ENCODE results near the gene FYN. TPM values are rescaled to one million over a fixed set of nuclear protein-coding genes. Genes with fewer than 3 reads are reported as not detected.

The FYN gene
- total and polyA plus RNA-seq, 2 of the 8 experiments (the other 6 are each of a cell fraction or from before 2014, with no cell fraction given), result 46.8 to 97.2 TPM

- DNase-seq (ENCODE audit: low read depth in 1 of 2, low spot score in 2 of 2) (no peak), FAIRE-seq (no peak)
- POLR2A ChIA-PET (ENCODE audit: partially characterized antibody), result interaction anchor here (1.8 kb wide), 1 partner anchor 27 kb away, joined by 5 read pairs; the partner anchor contains the start of gene TRAF3IP2
- Histone ChIP-seq H3K27ac (ENCODE audit: low read depth, low read length) (no peak overlapping the region), H2BK120ac (replicated peaks; ENCODE audit: low read depth, low read length) (no peak overlapping the region), H3K4me3 (ENCODE audit: extremely low read depth in 1 of 4, insufficient read depth in 2 of 4, low read depth in 3 of 4, low read length in 4 of 4) (no peak overlapping the region), H2AFZ (ENCODE audit: low read length) (no peak overlapping the region), H2BK12ac (ENCODE audit: low read depth, low read length) (peak overlapping the region; percentile 4; the same call in 1 of the 2 replicates), H3K14ac (ENCODE audit: insufficient read length) (no peak overlapping the region), H4K8ac (ENCODE audit: extremely low read depth, insufficient read depth, low read length) (no peak overlapping the region), H4K5ac (ENCODE audit: insufficient read length, low read depth, low read length) (no peak overlapping the region), H3K9me3 (ENCODE audit: insufficient read depth in 2 of 2, low read depth in 1 of 2, low read length in 1 of 2) (no peaks in the 10 kb centered on the region), H3K9ac (replicated peaks in 1 of 4; ENCODE audit: extremely low read depth in 1 of 4, low read depth in 3 of 4, low read length in 3 of 4) (no peak overlapping the region), H3K79me1 (ENCODE audit: low read depth, low read length) (no peaks in the 10 kb centered on the region), H3K18ac (ENCODE audit: extremely low read depth, low read length) (0 out of 2 replicates have a peak overlapping the region, but pooled peaks have one; percentile 94), H3K4me2 (ENCODE audit: insufficient read depth in 1 of 2, low read depth in 2 of 2, low read length in 2 of 2) (peak overlapping the region; percentile 36 to 42; a peak in 1 of 4 replicates), H2BK15ac (ENCODE audit: low read length) (0 out of 2 replicates have a peak overlapping the region, but pooled peaks have one; percentile 4), H3K56ac (replicated peaks; ENCODE audit: insufficient read length, low read depth, low read length) (no peak overlapping the region), H4K20me1 (replicated peaks in 1 of 2; ENCODE audit: control insufficient read depth in 1 of 2, insufficient read depth in 2 of 2, low read length in 2 of 2) (no peaks in the 10 kb centered on the region), H3K79me2 (ENCODE audit: control insufficient read depth in 1 of 2, insufficient read depth in 2 of 2, low read length in 2 of 2) (no peaks in the 10 kb centered on the region), H3K27me3 (replicated peaks in 1 of 4; ENCODE audit: control insufficient read depth in 3 of 4, extremely low read depth in 1 of 4, insufficient read depth in 3 of 4, low read length in 3 of 4) (no peaks in the 10 kb centered on the region), H3K23me2 (ENCODE audit: low read depth, low read length) (peaks cover 2% of the 10 kb centered on the region; the same call in 1 of the 2 replicates), H2BK20ac (ENCODE audit: low read length) (no peak overlapping the region), H2AK5ac (ENCODE audit: low read depth, low read length) (no peak overlapping the region), H4K91ac (replicated peaks; ENCODE audit: insufficient read length, low read length) (no peak overlapping the region), H3K4ac (replicated peaks; ENCODE audit: insufficient read length, low read depth, low read length) (peak overlapping the region; percentile 14), H2BK5ac (ENCODE audit: low read depth, low read length) (no peak overlapping the region), H3K4me1 (replicated peaks in 1 of 4; ENCODE audit: control insufficient read depth in 3 of 4, insufficient read depth in 4 of 4, low read length in 3 of 4) (peaks cover 7 to 17% (median 11%) of the 10 kb centered on the region in 4 experiments; a peak in 5 of 7 replicates), H3K36me3 (ENCODE audit: control insufficient read depth in 2 of 4, insufficient read depth in 4 of 4, low read length in 3 of 4) (no peaks in the 10 kb centered on the region), H3K23ac (ENCODE audit: insufficient read length) (no peak overlapping the region)
- WGBS, 2 experiments (ENCODE audit: extremely low coverage in 1 of 2, insufficient coverage in 1 of 2, insufficient read length in 1 of 2, insufficient replicate concordance in 2 of 2, low coverage in 1 of 2, low lambda C conversion rate in 2 of 2, missing lambda C conversion rate in 1 of 2), result 82% methylated on average over 4 of the region's 4 CpGs; no CpG with 5 or more reads in 1 of the 2 experiments
- CTCF ChIA-PET (ENCODE audit: partially characterized antibody), result interaction anchor here (0.6 to 2.0 kb wide), 5 partner anchors 10 to 270 kb away, joined by 3 to 7 read pairs (median 3); no protein-coding TSS in a partner anchor
- TF ChIP-seq EGR1 (IDR thresholded peaks at IDR 0.05; ENCODE audit: borderline replicate concordance, low read depth, low read length) (no peak), ASH2L (IDR thresholded peaks at IDR 0.05; ENCODE audit: low read length) (no peak), CTBP2 (IDR thresholded peaks at IDR 0.05; ENCODE audit: borderline replicate concordance, insufficient read depth, insufficient read length, low read length) (no peak), SP2 (IDR thresholded peaks at IDR 0.05; ENCODE audit: low read length) (no peak), RBBP5 (IDR thresholded peaks at IDR 0.05; ENCODE audit: borderline replicate concordance, low read depth, low read length) (no peak), TAF7 (optimal IDR thresholded peaks at IDR 0.05; ENCODE audit: borderline replicate concordance, low read depth, low read length) (no peak), MAFK (IDR thresholded peaks at IDR 0.05; ENCODE audit: low read depth, low read length) (no peak), GABPA (IDR thresholded peaks at IDR 0.05; ENCODE audit: borderline replicate concordance, insufficient read depth, low read length) (no peak), KDM5A (IDR thresholded peaks at IDR 0.05; ENCODE audit: low read length) (no peak), ZNF274 (IDR thresholded peaks at IDR 0.05; ENCODE audit: borderline replicate concordance, extremely low read depth, low read length) (no peak)
Observed at GRCh38 chr6:111632468-111633247, 240.6 kb downstream of the FYN start.
